HEK293 (cell line): ENCODE data around the gene SPATA12.

Experiments used
- CTCF ChIA-PET: fragments of 350-600 bp; formaldehyde crosslinking; extraction: SDS; loops from one replicate; lab custom pipeline; 2021; ENCODE audit warnings: antibody characterized with exemption; lab: Yijun Ruan, JAX
- POLR2A ChIA-PET: fragments of 300-600 bp; formaldehyde crosslinking; extraction: SDS; loops from one replicate; lab custom pipeline; 2020; ENCODE audit warnings: antibody characterized with exemption, inconsistent platforms; lab: Yijun Ruan, JAX
- H3K27ac ChIP-seq: fragments of 200-500 bp; sonication (Bioruptor generic); 2 replicates; pipeline ENCODE4 v1.5.1; 2014; ENCODE audit warnings: low read depth, low read length, control low read depth, inconsistent platforms; ENCODE audit errors: extremely low read depth
- H3K36me3 ChIP-seq, 2 experiments: fragments of 200-500 bp in 1 of 2; sonication (Bioruptor generic) in 1 of 2; 1 replicate in 1 of 2; 2 replicates in 1 of 2; pipeline ENCODE4 v1.5.1; 2014 to 2017; ENCODE audit warnings: inconsistent platforms in 2 of 2, low read length in 2 of 2; ENCODE audit not compliant: control insufficient read depth in 2 of 2, insufficient read depth in 1 of 2
- H3K4me1 ChIP-seq: fragments of 200-500 bp; sonication (Bioruptor generic); 2 replicates; pipeline ENCODE4 v1.5.1; 2014; ENCODE audit warnings: mild to moderate bottlenecking, low read length, inconsistent platforms; ENCODE audit not compliant: control insufficient read depth, insufficient read depth
- H3K4me3 ChIP-seq: 2 replicates; pipeline ENCODE4 v1.5.1; 2011; ENCODE audit warnings: low read depth, mild to moderate bottlenecking, control low read depth, low read length, moderate library complexity
- H3K9me3 ChIP-seq: fragments of 200-500 bp; sonication (Bioruptor generic); 2 replicates; pipeline ENCODE4 v1.5.1; 2014; ENCODE audit warnings: low read depth, low read length, inconsistent platforms; ENCODE audit not compliant: control insufficient read depth, insufficient read depth
- GLI4 ChIP-seq: fragments of 450-650 bp; formaldehyde crosslinking; IDR thresholded peaks from 2 replicates; pipeline ENCODE4 v1.5.1; 2016; ENCODE audit warnings: missing biosample characterization, missing genetic modification characterization
- HOXA7 ChIP-seq: sonication (generic); formaldehyde crosslinking; IDR thresholded peaks from 2 replicates; pipeline ENCODE4 v1.8.1; 2022; ENCODE audit warnings: missing genetic modification reagents, borderline replicate concordance
- IKZF3 ChIP-seq: fragments of 450-650 bp; IDR thresholded peaks from 2 replicates; pipeline ENCODE4 v1.5.0; 2018; ENCODE audit warnings: missing biosample characterization, mild to moderate bottlenecking, missing genetic modification characterization, moderate library complexity
- KLF10 ChIP-seq: fragments of 450-650 bp; IDR thresholded peaks from 2 replicates; pipeline ENCODE4 v1.5.1; 2018; ENCODE audit warnings: missing biosample characterization, mild to moderate bottlenecking, missing genetic modification characterization
- KLF16 ChIP-seq: fragments of 450-650 bp; formaldehyde crosslinking; IDR thresholded peaks from 2 replicates; pipeline ENCODE4 v1.5.1; 2017; ENCODE audit warnings: missing biosample characterization, missing genetic modification characterization
- KLF7 ChIP-seq: fragments of 450-650 bp; formaldehyde crosslinking; IDR thresholded peaks from 2 replicates; pipeline ENCODE4 v1.5.1; 2016; ENCODE audit warnings: missing biosample characterization, missing genetic modification characterization, borderline replicate concordance
- RBAK ChIP-seq: fragments of 450-650 bp; formaldehyde crosslinking; IDR thresholded peaks from 2 replicates; pipeline ENCODE4 v1.5.1; 2016; ENCODE audit warnings: missing biosample characterization, missing genetic modification characterization
- REST ChIP-seq: fragments of 450-650 bp; formaldehyde crosslinking; IDR thresholded peaks from 2 replicates; pipeline ENCODE4 v1.5.1; 2016; ENCODE audit warnings: missing biosample characterization, missing genetic modification characterization
- ZBTB44 ChIP-seq: fragments of 450-650 bp; IDR thresholded peaks from 2 replicates; pipeline ENCODE4 v1.5.1; 2018; ENCODE audit warnings: missing biosample characterization, mild to moderate bottlenecking, missing genetic modification characterization
- ZBTB8A ChIP-seq: fragments of 450-650 bp; formaldehyde crosslinking; IDR thresholded peaks from 2 replicates; pipeline ENCODE4 v1.5.1; 2016; ENCODE audit warnings: missing biosample characterization, missing genetic modification characterization
- ZNF133 ChIP-seq: fragments of 450-650 bp; formaldehyde crosslinking; IDR thresholded peaks from 2 replicates; pipeline ENCODE4 v1.5.1; 2016; ENCODE audit warnings: missing biosample characterization, missing genetic modification characterization
- ZNF174 ChIP-seq: fragments of 450-650 bp; formaldehyde crosslinking; IDR thresholded peaks from 2 replicates; pipeline ENCODE4 v1.5.0; 2017; ENCODE audit warnings: missing biosample characterization, mild to moderate bottlenecking, missing genetic modification characterization
- ZNF19 ChIP-seq: fragments of 450-650 bp; formaldehyde crosslinking; IDR thresholded peaks from 2 replicates; pipeline ENCODE4; 2016; ENCODE audit warnings: missing biosample characterization, missing genetic modification characterization, low read depth
- ZNF24 ChIP-seq: fragments of 450-650 bp; formaldehyde crosslinking; IDR thresholded peaks from 2 replicates; pipeline ENCODE4 v1.5.1; 2016; ENCODE audit warnings: missing biosample characterization, missing genetic modification characterization
- ZNF311 ChIP-seq: fragments of 450-650 bp; formaldehyde crosslinking; IDR thresholded peaks from 2 replicates; pipeline ENCODE4 v1.5.1; 2017; ENCODE audit warnings: missing biosample characterization, missing genetic modification characterization, borderline replicate concordance
- ZNF341 ChIP-seq: fragments of 450-650 bp; formaldehyde crosslinking; IDR thresholded peaks from 2 replicates; pipeline ENCODE4; 2016; ENCODE audit warnings: low read depth, missing biosample characterization, missing genetic modification characterization
- ZNF398 ChIP-seq: fragments of 450-650 bp; formaldehyde crosslinking; IDR thresholded peaks from 2 replicates; pipeline ENCODE4 v1.5.1; 2017; ENCODE audit warnings: missing biosample characterization, missing genetic modification characterization
- ZNF423 ChIP-seq: fragments of 450-650 bp; formaldehyde crosslinking; IDR thresholded peaks from 2 replicates; pipeline ENCODE4 v1.5.1; 2016; ENCODE audit warnings: missing biosample characterization, missing genetic modification characterization
- ZNF560 ChIP-seq: fragments of 450-650 bp; formaldehyde crosslinking; IDR thresholded peaks from 2 replicates; pipeline ENCODE4 v1.5.1; 2017; ENCODE audit warnings: missing biosample characterization, missing genetic modification characterization, borderline replicate concordance
- ZNF626 ChIP-seq: fragments of 450-650 bp; sonication (Bioruptor Pico); formaldehyde crosslinking; IDR thresholded peaks from 2 replicates; pipeline ENCODE4 v1.5.1; 2018; ENCODE audit warnings: missing biosample characterization, missing genetic modification characterization, inconsistent platforms
- ZNF830 ChIP-seq: fragments of 450-650 bp; IDR thresholded peaks from 2 replicates; pipeline ENCODE4 v1.5.0; 2018; ENCODE audit warnings: missing biosample characterization, missing genetic modification characterization, low read depth, mild to moderate bottlenecking, moderate library complexity
- ZSCAN18 ChIP-seq: fragments of 450-650 bp; formaldehyde crosslinking; IDR thresholded peaks from 2 replicates; pipeline ENCODE4 v1.5.1; 2016; ENCODE audit warnings: missing biosample characterization, missing genetic modification characterization

The SPATA12 gene

GRCh38 chr3:57089043-57089442 is 28.6 kb downstream of the SPATA12 start (continued):
- no peak for TF ChIP-seq IKZF3 (tag by site-specific recombination)
- no peak for TF ChIP-seq RBAK (tag by site-specific recombination)

GRCh38 chr3:57091521-57092273 is 31.2 kb downstream of the SPATA12 start:
- CTCF ChIA-PET, result interaction anchor here (0.8 to 1.8 kb wide), 3 partner anchors 9 to 132 kb away, joined by 3 to 10 read pairs (median 4); no protein-coding TSS in a partner anchor

More at GRCh38 chr3:57091521-57092273, 31.2 kb downstream of the SPATA12 start:
- POLR2A ChIA-PET, result no interaction called here
- TF ChIP-seq ZBTB8A, result no peak
- TF ChIP-seq KLF16 (tag by site-specific recombination), result no peak
- no peak for TF ChIP-seq ZSCAN18 (tag by site-specific recombination)
- TF ChIP-seq HOXA7, result no peak
- TF ChIP-seq ZNF174 (tag by site-specific recombination), result no peak
- no peak for TF ChIP-seq ZNF19
- TF ChIP-seq KLF7 (tag by site-specific recombination), result no peak
- TF ChIP-seq ZNF398 (tag by site-specific recombination), result no peak
- TF ChIP-seq ZNF311 (tag by site-specific recombination), result no peak
- no peak for TF ChIP-seq ZNF133 (tag by site-specific recombination)
- TF ChIP-seq ZNF341 (tag by site-specific recombination), result no peak
- TF ChIP-seq ZBTB44 (tag by site-specific recombination), result no peak
- TF ChIP-seq ZNF423, result no peak
- no peak for TF ChIP-seq GLI4 (tag by site-specific recombination)
- no peak for TF ChIP-seq ZNF560 (tag by site-specific recombination)
- no peak for TF ChIP-seq KLF10 (tag by site-specific recombination)
- no peak for TF ChIP-seq ZNF830 (tag by site-specific recombination)
- TF ChIP-seq ZNF626, result no peak
- no peak for TF ChIP-seq REST (tag by site-specific recombination)
- no peak for TF ChIP-seq ZNF24 (tag by site-specific recombination)
- Histone ChIP-seq H3K4me1 (no peaks in the 10 kb centered on the region), H3K9me3 (no peaks in the 10 kb centered on the region), H3K27ac (no peak overlapping the region), H3K36me3 (peaks cover 0 to 6% of the 10 kb centered on the region in 2 experiments; a peak in 1 of 3 replicates), H3K4me3 (no peak overlapping the region)
